Sigmoid colon (tissue), 7 donors: ENCODE measurements around the gene CLDN6. TPM values are rescaled to one million over a fixed set of nuclear protein-coding genes. Genes with fewer than 3 reads are reported as not detected.

Experiments
- DNase-seq: peaks from one replicate; pipeline ENCODE4 v3.0.0-alpha.2; 2019
- H3K27ac ChIP-seq, 4 donors: fragments of 200-600 bp; sonication (generic); one replicate each; pipeline ENCODE4 v1.5.1; 2016 to 2019; ENCODE audit warnings: mild to moderate bottlenecking in 1 of 4
- H3K27me3 ChIP-seq, 3 donors: fragments of 200-600 bp; sonication (generic); one replicate each; pipeline ENCODE4 v1.5.1; 2019; ENCODE audit warnings: mild to moderate bottlenecking in 1 of 3
- H3K36me3 ChIP-seq, 4 donors: fragments of 200-600 bp; sonication (generic); one replicate each; pipeline ENCODE4 v1.5.1; 2016 to 2019
- H3K4me1 ChIP-seq, 4 donors: fragments of 200-600 bp; sonication (generic); one replicate each; pipeline ENCODE4 v1.5.1; 2017 to 2019
- H3K4me3 ChIP-seq, 4 donors: fragments of 200-600 bp; sonication (generic); one replicate each; pipeline ENCODE4 v1.5.1; 2017 to 2019; ENCODE audit warnings: mild to moderate bottlenecking in 2 of 4, moderate library complexity in 1 of 4
- H3K9me3 ChIP-seq, 4 donors: fragments of 200-600 bp in 3 of 4; sonication (generic) in 3 of 4; one replicate each; pipeline versions ENCODE4 v1.5.1 to v1.6.1; 2013 to 2019
- CTCF ChIP-seq, 4 experiments: fragments of 450-650 bp in 3 of 4; fragments of 200-600 bp in 1 of 4; IDR thresholded peaks; one replicate each; pipeline ENCODE4 v1.5.1; 2016 to 2019; ENCODE audit warnings: antibody characterized with exemption in 4 of 4, mild to moderate bottlenecking in 3 of 4, moderate library complexity in 2 of 4
- EP300 ChIP-seq, 4 donors: sonication (generic); formaldehyde crosslinking; IDR thresholded peaks; one replicate each; pipeline ENCODE4 v1.6.1; 2017; ENCODE audit warnings: antibody characterized with exemption in 4 of 4
- POLR2A ChIP-seq, 2 donors: fragments of 450-650 bp; IDR thresholded peaks; one replicate each; pipeline ENCODE4 v1.6.1; 2016; ENCODE audit warnings: antibody characterized with exemption in 2 of 2, mild to moderate bottlenecking in 2 of 2, moderate library complexity in 2 of 2
- POLR2AphosphoS5 ChIP-seq, 4 donors: sonication (generic); formaldehyde crosslinking; IDR thresholded peaks; one replicate each; pipeline ENCODE4 v1.6.1; 2017; ENCODE audit warnings: antibody characterized with exemption in 4 of 4
- WGBS, 2 donors: extraction: QIAGEN DNeasy Blood & Tissue Kit; methylation state at CpG; one replicate each; pipeline ENCODE4 v1.1.7; 2013; 5-methylcytosine and 5-hydroxymethylcytosine counted together
- intact Hi-C: fragments of 100-400 bp; cut with DNase I; formaldehyde crosslinking; loops from one replicate; pipeline ENCODE4 v1.15.1; 2023
- polyA plus RNA-seq, 3 donors: library from polyadenylated mRNA; stranded (reverse); fragments of 200-250 nt; gene quantifications; one replicate each; pipeline ENCODE4 v1.2.3, GENCODE V29; 2013
- total RNA-seq, 4 donors: library from RNA; depleted of rRNA; stranded (reverse); fragments of >200 nt; gene quantifications; one replicate each; pipeline ENCODE4 v1.1.0, GENCODE V29; 2016
- donor health status: healthy with polysubstance abuse.
- donor health status: Bipolar disorder and iron deficiency.
- donor health status: healthy.

CLDN6 gene
- total and polyA plus RNA-seq, 7 donors, result not detected

GRCh38 chr16:3038256-3038655 lies 20.3 kb upstream of the CLDN6 start:
- TF ChIP-seq POLR2AphosphoS5 (IDR thresholded peaks at IDR 0.05), result no peak
- TF ChIP-seq CTCF (IDR thresholded peaks at IDR 0.05), result no peak
- TF ChIP-seq EP300 (IDR thresholded peaks at IDR 0.05), result no peak
- no peak for DNase-seq
- H3K4me1 ChIP-seq, result peaks cover 0 to 11% (median 7%) of the 10 kb centered on the region in 4 donors
- no peaks in the 10 kb centered on the region for H3K9me3 ChIP-seq
- H3K27ac ChIP-seq, result no peak overlapping the region
- H3K36me3 ChIP-seq, result no peaks in the 10 kb centered on the region
- no peak overlapping the region for H3K4me3 ChIP-seq
- H3K27me3 ChIP-seq, result peaks cover 38 to 98% (median 68%) of the 10 kb centered on the region in 3 donors
- WGBS, 2 donors, result 13 to 38% methylated on average over 11 of the region's 11 CpGs
- intact Hi-C loops, result no loop called here

GRCh38 chr16:3036726-3037315 lies 18.8 kb upstream of the CLDN6 start, which contains the start of gene BICDL2:
TSS of gene BICDL2 (minus strand) at chr16:3036944. CDS start at chr16:3035496, 1,448 bp downstream.
- TF ChIP-seq CTCF (IDR thresholded peaks at IDR 0.05), result no peak
- TF ChIP-seq POLR2A (IDR thresholded peaks at IDR 0.05), result no peak
- no peak for TF ChIP-seq POLR2AphosphoS5 (IDR thresholded peaks at IDR 0.05)
- TF ChIP-seq EP300 (IDR thresholded peaks at IDR 0.05), result no peak
- H3K4me1 ChIP-seq, result peaks cover 0 to 11% (median 7%) of the 10 kb centered on the region in 4 donors
- intact Hi-C loops, result no loop called here
- H3K9me3 ChIP-seq, result no peaks in the 10 kb centered on the region
- H3K27ac ChIP-seq, result peak within 1 kb of the TSS in 1 of 4 donors; percentile 18
- peak within 1 kb of the TSS in 2 of 4 donors; percentile 1 to 20 for H3K4me3 ChIP-seq
- H3K27me3 ChIP-seq, result peaks cover 34 to 100% (median 74%) of the 10 kb centered on the region in 3 donors
- no peaks in the 10 kb centered on the region for H3K36me3 ChIP-seq
- WGBS, 2 donors, result 2 to 6% methylated on average over 44 of the region's 44 CpGs
- no peak for DNase-seq

GRCh38 chr16:3035972-3036725 lies 18.2 kb upstream of the CLDN6 start:
- Histone ChIP-seq H3K27ac (peak overlapping the region in 1 of 4 donors; percentile 18), H3K9me3 (no peaks in the 10 kb centered on the region), H3K27me3 (peaks cover 38 to 100% (median 79%) of the 10 kb centered on the region in 3 donors), H3K36me3 (no peaks in the 10 kb centered on the region), H3K4me3 (peak overlapping the region in 2 of 4 donors; percentile 1 to 20), H3K4me1 (peaks cover 0 to 11% (median 7%) of the 10 kb centered on the region in 4 donors)
- intact Hi-C loops, result no loop called here
- no peak for DNase-seq
- TF ChIP-seq EP300 (IDR thresholded peaks at IDR 0.05) (no peak), CTCF (IDR thresholded peaks at IDR 0.05) (no peak), POLR2A (IDR thresholded peaks at IDR 0.05) (no peak), POLR2AphosphoS5 (IDR thresholded peaks at IDR 0.05) (no peak)
- WGBS, 2 donors, result 2 to 3% methylated on average over 40 of the region's 40 CpGs

- DNase-seq, result no peak
These were observed 17.4 kb upstream of the CLDN6 start for GRCh38 chr16:3035289-3035971.

More at GRCh38 chr16:3035289-3035971, 17.4 kb upstream of the CLDN6 start:
- Histone ChIP-seq H3K4me1 (peaks cover 0 to 11% (median 7%) of the 10 kb centered on the region in 4 donors), H3K27me3 (peaks cover 45 to 100% (median 86%) of the 10 kb centered on the region in 3 donors), H3K4me3 (no peak overlapping the region), H3K27ac (no peak overlapping the region), H3K9me3 (no peaks in the 10 kb centered on the region), H3K36me3 (no peaks in the 10 kb centered on the region)
- intact Hi-C loops, result no loop called here
- TF ChIP-seq CTCF (IDR thresholded peaks at IDR 0.05) (no peak), EP300 (IDR thresholded peaks at IDR 0.05) (no peak), POLR2A (IDR thresholded peaks at IDR 0.05) (no peak), POLR2AphosphoS5 (IDR thresholded peaks at IDR 0.05) (no peak)
- WGBS, 2 donors, result 39 to 68% methylated on average over 19 of the region's 19 CpGs
